ENCODE measurements around the gene EFCAB13.
A peak's percentile ranks its signal among the peaks of the same experiment; 100 is the strongest.
"Not testable (repeated sequence)": the region's sequence is repeated elsewhere in the genome, so short reads cannot be mapped to it uniquely, and the experiment has no call there.

Gene EFCAB13

GRCh38 chr17:47330548-47330947, 6.8 kb downstream of the EFCAB13 start:
- no peak for DNase-seq (ENCODE audit: low read depth in 2 of 3, low spot score in 1 of 3)

GRCh38 chr17:47332287-47332686, 8.5 kb downstream of the EFCAB13 start:
- DNase-seq (ENCODE audit: low read depth in 2 of 3, low spot score in 1 of 3): no peak

GRCh38 chr17:47335101-47335936, 11.6 kb downstream of the EFCAB13 start:
- no peak for DNase-seq (ENCODE audit: low read depth in 2 of 3, low spot score in 1 of 3)

GRCh38 chr17:47338026-47338425, 14.3 kb downstream of the EFCAB13 start:
- DNase-seq (ENCODE audit: low read depth in 2 of 3, low spot score in 1 of 3): no peak

GRCh38 chr17:47352848-47353247, 29.1 kb downstream of the EFCAB13 start:
- DNase-seq (ENCODE audit: low read depth in 2 of 3, low spot score in 1 of 3): no peak

- no peak for DNase-seq (ENCODE audit: low read depth in 2 of 3, low spot score in 1 of 3)
Observed at GRCh38 chr17:47358652-47359051, 34.9 kb downstream of the EFCAB13 start.

GRCh38 chr17:47363171-47363570, 39.4 kb downstream of the EFCAB13 start:
- DNase-seq (ENCODE audit: low read depth in 2 of 3, low spot score in 1 of 3): no peak

GRCh38 chr17:47367257-47367656, 43.5 kb downstream of the EFCAB13 start:
- DNase-seq (ENCODE audit: low read depth in 2 of 3, low spot score in 1 of 3): no peak

GRCh38 chr17:47368262-47368661, 44.5 kb downstream of the EFCAB13 start:
- no peak for DNase-seq (ENCODE audit: low read depth in 2 of 3, low spot score in 1 of 3)

GRCh38 chr17:47370899-47371298, 47.1 kb downstream of the EFCAB13 start:
- not testable (repeated sequence) for DNase-seq (ENCODE audit: low read depth in 2 of 3, low spot score in 1 of 3)

- DNase-seq (ENCODE audit: low read depth in 2 of 3, low spot score in 1 of 3): no peak
Observed at GRCh38 chr17:47373002-47373401, 49.2 kb downstream of the EFCAB13 start.

- DNase-seq (ENCODE audit: low read depth in 2 of 3, low spot score in 1 of 3): no peak
Observed at GRCh38 chr17:47376247-47376646, 52.5 kb downstream of the EFCAB13 start.

GRCh38 chr17:47388825-47389224, 65.1 kb downstream of the EFCAB13 start:
- no peak for DNase-seq (ENCODE audit: low read depth in 2 of 3, low spot score in 1 of 3)

- not testable (repeated sequence) for DNase-seq (ENCODE audit: low read depth in 2 of 3, low spot score in 1 of 3)
Observed at GRCh38 chr17:47397532-47398128, 73.9 kb downstream of the EFCAB13 start.

- DNase-seq (ENCODE audit: low read depth in 2 of 3, low spot score in 1 of 3): no peak
Observed at GRCh38 chr17:47400333-47400732, 76.6 kb downstream of the EFCAB13 start.

- no peak for DNase-seq (ENCODE audit: low read depth in 2 of 3, low spot score in 1 of 3)
Observed at GRCh38 chr17:47401100-47401499, 77.3 kb downstream of the EFCAB13 start.

- no peak for DNase-seq (ENCODE audit: low read depth in 2 of 3, low spot score in 1 of 3)
Observed at GRCh38 chr17:47404006-47404405, 80.3 kb downstream of the EFCAB13 start.

- no peak for DNase-seq (ENCODE audit: low read depth in 2 of 3, low spot score in 1 of 3)
Observed at GRCh38 chr17:47404875-47405274, 81.1 kb downstream of the EFCAB13 start.

- DNase-seq (ENCODE audit: low read depth in 2 of 3, low spot score in 1 of 3): no peak
Observed at GRCh38 chr17:47413872-47414271, 90.1 kb downstream of the EFCAB13 start.

GRCh38 chr17:47414612-47415011, 90.9 kb downstream of the EFCAB13 start:
- no peak for DNase-seq (ENCODE audit: low read depth in 2 of 3, low spot score in 1 of 3)

GRCh38 chr17:47423406-47424295, 99.9 kb downstream of the EFCAB13 start:
- DNase-seq (ENCODE audit: low read depth in 2 of 3, low spot score in 1 of 3): peak in 1 of 3 donors; percentile 1

- DNase-seq (ENCODE audit: low read depth in 2 of 3, low spot score in 1 of 3): not testable (repeated sequence)
Observed at GRCh38 chr17:47425233-47425632, 101.5 kb downstream of the EFCAB13 start.

Data from stimulated activated CD4-positive, alpha-beta T cell treated with anti-CD3 and anti-CD28 coated beads, Interleukin-12 subunit alpha, Interleukin-12 subunit beta, amount 100 ng/mL, for 48 hours (primary cell).